ENCODE measurements around the gene SEPTIN2. TPM values are rescaled to one million over a fixed set of nuclear protein-coding genes. Genes with fewer than 3 reads are reported as not detected.

SEPTIN2 gene
- total RNA-seq: 451 and 575 TPM in 2 replicates

GRCh38 chr2:241315879-241316631 lies at the start of gene SEPTIN2:
Gene SEPTIN2 (plus strand): TSS chr2:241315925. CDS start chr2:241324233, 8,308 bp downstream.

GRCh38 chr2:241315093-241315878 lies 439 bp upstream of the SEPTIN2 start, which contains the start of gene HDLBP:
Gene HDLBP (minus strand): TSS chr2:241315672. CDS start chr2:241266869, 48,803 bp downstream.

GRCh38 chr2:241355983-241356870 lies 40.5 kb downstream of the SEPTIN2 start, which contains the start of gene FARP2:
Gene FARP2 (plus strand): TSS chr2:241356285. CDS start chr2:241373108, 16,823 bp downstream.

Other genes starting within 250 kb of the SEPTIN2 start
- gene MTERF4, start 213.6 kb upstream of the SEPTIN2 start, total RNA-seq: 32.6 and 33.9 TPM in 2 replicates
- gene PASK, start 166.5 kb upstream of the SEPTIN2 start, total RNA-seq: 1.5 and 6.6 TPM in 2 replicates
- 50.3 and 54.3 TPM in 2 replicates for gene PPP1R7, start 165.5 kb upstream of the SEPTIN2 start, total RNA-seq
- gene ANO7, start 127.2 kb upstream of the SEPTIN2 start, total RNA-seq: 0.30 and 0.69 TPM in 2 replicates
- 1,376 and 1,531 TPM in 2 replicates for gene HDLBP, start 253 bp upstream of the SEPTIN2 start, total RNA-seq
- gene FARP2, start 40.4 kb downstream of the SEPTIN2 start, total RNA-seq: 23.2 and 35.1 TPM in 2 replicates
- 180 and 241 TPM in 2 replicates for gene STK25, start 192.7 kb downstream of the SEPTIN2 start, total RNA-seq
- 21.7 and 35.5 TPM in 2 replicates for gene BOK, start 242.8 kb downstream of the SEPTIN2 start, total RNA-seq

Measured in smooth muscle cell of the umbilical artery (primary cell).